HG03442 (cell line): ENCODE results near the gene TENM3.
"Not testable (repeated sequence)": the region's sequence is repeated elsewhere in the genome, so short reads cannot be mapped to it uniquely, and the experiment has no call there.

Experiments
- ATAC-seq: cut with Tn5 transposase; IDR thresholded peaks from one replicate; pipeline ENCODE4 v1.9.1; 2021; ENCODE audit warnings: mild to moderate bottlenecking, moderate library complexity; ENCODE audit not compliant: unreplicated experiment

Gene TENM3

DNA sequence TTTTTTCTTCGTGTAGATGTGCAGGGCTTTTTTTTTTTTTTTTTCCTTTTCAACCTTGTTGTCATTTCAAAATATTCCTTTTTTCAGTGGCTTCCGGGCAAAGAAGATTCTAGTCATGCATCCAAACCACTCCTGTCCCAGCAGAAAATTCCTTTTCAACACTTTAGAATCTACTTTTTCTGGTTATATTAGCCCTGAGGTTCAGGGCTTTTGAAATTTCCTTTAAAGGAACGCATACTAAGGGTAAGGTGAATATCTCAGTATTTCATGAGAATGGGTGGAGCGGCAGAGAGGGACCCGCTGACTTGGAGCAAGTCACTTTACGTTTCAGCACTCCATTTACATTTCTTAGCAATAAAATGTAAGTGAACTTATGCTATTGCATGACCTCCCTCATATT, 15.6 kb upstream of the TENM3 start:
- ATAC-seq, result no peak

DNA sequence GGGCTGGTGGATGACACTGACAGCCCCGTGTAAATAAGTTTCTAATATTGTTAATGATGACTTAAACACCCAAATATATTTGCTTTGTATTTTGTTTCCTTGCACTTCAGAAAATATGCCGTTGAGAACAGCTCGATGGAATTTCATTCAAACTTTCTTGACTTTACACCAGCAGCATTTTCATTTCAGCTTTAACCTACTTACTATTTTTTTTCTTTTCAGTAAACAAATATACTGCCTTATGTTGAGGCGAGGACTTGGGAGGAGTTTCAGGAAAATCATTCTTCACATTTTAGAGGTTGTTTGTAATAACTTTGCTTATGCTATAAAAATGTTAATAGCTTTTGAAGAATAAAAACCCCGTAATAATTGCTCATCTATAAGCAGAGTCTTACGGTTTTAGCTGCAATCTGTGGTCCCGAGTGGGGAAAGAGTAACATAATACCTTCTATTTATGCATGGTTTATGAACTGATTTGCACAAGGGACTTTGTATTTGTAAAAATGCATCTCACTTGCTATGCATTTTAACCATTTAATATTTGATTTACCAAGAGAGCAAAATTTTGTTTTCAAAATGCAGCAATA, 14.1 kb upstream of the TENM3 start:
- ATAC-seq, result no peak

GRCh38 chr4:182230256-182230655, 12.9 kb upstream of the TENM3 start:
- ATAC-seq, result no peak

GRCh38 chr4:182231080-182231479, 12.1 kb upstream of the TENM3 start:
- ATAC-seq, result no peak

DNA sequence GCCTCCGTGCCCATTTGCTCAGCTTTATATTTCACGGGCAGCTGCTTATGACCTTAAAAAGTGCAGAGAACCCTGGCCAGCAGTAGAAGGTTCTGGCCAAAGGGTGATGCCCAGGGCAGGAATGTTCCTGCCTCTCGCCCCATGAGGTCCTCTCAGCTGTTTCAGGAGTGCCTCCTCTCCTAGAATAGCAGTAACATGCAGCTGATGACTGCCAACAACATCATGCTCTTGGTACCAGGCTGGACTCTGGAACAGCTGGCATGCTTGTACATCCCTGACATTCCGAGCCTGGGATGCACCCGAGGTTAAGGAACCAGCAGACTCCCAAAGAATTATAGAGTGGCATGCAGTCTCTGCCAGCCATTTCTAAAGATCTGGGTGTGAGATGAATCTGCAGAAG, 11.7 kb upstream of the TENM3 start:
- no peak for ATAC-seq

DNA sequence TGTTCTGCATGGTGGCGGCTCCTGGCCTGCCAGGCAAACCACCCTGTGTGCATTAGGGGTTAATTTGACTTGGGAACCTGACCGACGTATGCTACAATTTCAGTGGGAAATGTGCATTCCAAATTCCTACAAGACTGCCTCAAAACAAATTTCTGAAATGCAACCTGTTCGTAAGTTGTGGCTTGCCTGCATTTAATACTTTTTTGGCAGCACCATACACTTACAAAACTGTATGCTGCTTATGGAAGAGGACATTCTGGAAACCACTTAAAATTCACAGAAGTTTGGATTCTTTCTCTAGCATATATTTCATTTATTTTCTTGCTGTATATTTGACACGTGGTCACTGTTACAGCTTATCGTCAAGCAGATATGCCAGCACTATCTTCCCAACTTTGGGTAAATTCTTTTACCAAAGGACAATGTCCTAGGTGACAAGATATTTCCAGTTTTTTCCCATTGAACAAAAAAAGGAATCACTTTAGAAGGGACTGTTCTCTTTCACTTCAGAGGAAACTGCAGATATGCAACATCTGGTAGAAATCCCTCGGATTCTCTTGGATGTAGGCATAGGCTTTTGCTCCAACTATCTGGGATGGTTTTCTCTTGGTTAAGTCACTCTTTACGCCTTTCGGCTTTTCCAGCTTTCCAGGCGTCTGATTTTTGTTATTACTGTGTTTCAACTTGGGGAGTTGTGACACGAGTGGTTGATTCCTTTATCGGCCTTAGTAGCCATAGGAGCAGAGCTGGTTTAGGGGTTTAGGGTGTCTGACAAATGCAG, 9.7 kb upstream of the TENM3 start:
- no peak for ATAC-seq

DNA sequence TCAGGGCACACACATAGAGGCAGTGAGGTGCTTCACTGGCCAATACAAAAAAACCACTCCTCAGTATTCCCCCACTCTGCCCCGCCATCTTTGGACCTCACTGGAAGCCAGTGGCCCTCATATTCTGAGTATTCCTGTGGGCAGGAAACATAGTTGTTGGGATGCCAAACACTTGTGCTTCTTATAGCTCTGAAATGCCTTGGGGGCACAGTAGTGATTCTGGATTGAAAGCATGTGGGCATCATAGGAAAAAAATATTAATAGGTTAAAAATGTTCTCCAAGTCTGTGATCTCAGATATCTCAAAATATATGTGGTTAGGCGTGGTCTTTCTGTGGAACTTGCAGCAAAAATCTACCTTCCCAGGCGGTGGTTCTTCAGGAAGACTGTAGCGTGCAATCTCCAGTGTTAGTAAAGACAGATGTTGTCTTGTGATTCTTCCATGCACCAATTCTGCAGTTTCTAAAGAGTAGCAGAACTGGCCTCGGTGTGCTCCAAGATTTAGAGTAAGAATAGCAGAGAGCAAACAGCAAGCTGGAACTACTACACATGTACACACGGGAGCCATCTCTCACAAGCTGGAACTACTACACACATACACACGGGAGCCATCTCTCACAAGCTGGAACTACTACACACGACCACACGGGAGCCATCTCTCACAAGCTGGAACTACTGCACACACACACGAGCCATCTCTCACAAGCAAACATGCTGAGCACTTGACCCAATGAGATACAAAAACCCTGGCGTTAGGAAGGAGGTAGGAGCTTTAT, 8.0 kb upstream of the TENM3 start:
- no peak for ATAC-seq

- no peak for ATAC-seq
These were observed 7.0 kb upstream of the TENM3 start for GRCh38 chr4:182236186-182236585.

- ATAC-seq, result not testable (repeated sequence)
These were observed 6.2 kb upstream of the TENM3 start for GRCh38 chr4:182237010-182237409.

GRCh38 chr4:182238355-182238931, 4.8 kb upstream of the TENM3 start:
- no peak for ATAC-seq

DNA sequence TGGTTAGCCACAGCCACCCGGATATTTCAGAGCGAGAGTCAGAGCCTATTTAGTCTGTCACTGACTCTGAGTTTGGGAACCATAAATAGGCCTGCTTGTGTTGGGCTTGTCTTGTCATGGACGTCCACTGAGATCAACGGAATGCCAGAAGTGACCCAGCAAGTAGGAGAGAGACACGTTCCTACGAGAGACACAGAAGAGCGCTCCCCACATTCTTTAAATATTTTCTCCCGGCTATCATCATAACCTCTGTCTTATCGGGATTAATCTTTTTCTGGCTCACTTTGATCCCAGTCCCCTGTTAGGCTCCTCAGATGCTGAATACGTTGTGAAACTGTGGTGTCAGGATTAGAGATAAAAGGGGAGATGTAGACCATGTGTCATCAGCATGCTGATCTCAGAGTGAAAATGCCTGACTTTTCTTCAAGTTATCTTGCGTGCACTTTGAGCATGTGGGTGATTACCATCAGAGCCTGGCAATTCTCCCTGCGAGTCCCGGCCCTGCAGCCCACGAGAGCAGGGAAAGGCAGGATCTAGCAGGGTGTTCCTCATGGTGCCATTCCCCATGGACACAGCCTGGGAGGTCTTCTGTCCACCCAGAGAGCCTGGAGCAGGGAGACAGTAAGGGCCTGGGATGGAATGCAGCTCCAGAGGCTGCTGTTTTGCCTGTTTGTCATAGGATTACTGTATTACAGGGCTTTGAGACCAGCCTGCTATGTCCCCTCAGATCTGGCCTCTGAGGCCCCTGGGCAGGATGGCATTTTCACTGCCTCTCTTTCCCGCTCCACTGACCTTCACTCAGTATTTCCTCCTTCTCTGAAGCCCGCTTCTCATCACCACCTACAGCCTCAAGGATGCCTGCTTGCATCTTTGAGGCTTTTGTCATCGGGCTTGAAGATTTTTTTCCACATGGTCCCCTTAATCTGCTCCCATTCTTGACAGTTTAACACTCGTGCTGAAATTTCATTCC, 2.8 kb upstream of the TENM3 start:
- no peak for ATAC-seq

DNA sequence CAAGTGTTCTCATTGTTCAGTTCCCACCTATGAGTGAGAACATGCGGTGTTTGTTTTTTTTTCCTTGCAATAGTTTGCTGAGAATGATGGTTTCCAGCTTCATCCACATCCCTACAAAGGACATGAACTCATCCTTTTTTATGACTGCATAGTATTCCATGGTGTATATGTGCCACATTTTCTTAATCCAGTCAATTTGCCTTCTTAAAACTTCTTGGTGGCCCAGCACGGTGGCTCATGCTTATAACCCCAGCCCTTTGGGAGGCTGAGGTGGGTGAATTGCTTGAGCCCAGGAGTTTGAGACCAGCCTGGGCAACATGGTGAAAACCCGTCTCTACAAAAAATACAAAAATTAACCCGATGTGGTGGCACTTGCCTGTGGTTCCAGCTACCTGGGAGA, 942 bp upstream of the TENM3 start:
- ATAC-seq, result not testable (repeated sequence)

- no peak for ATAC-seq
These were observed 415 bp upstream of the TENM3 start for GRCh38 chr4:182242787-182243186.

DNA sequence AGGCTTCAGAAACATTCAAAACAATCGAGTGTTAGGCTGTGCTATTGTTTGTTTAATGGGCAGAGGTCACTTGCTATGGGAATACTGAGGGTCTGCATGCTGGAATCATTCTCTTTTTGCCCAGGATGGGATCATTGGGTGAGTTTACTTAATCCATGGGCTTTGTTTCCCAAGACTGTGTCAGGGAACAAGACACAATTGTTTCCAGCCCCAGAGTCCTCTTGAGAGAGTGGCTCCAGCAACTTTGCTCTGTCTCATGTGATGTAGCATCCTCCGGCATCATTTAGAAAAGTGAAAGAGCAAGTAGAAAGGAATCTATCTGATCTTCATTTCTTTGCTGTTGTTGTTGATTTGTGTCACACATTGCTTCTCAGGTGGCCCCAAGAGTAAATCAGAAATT, 1.8 kb downstream of the TENM3 start:
- ATAC-seq, result no peak

- ATAC-seq, result no peak
These were observed 2.5 kb downstream of the TENM3 start for GRCh38 chr4:182245541-182246215.

- ATAC-seq, result no peak
These were observed 3.4 kb downstream of the TENM3 start for GRCh38 chr4:182246401-182247205.

GRCh38 chr4:182248295-182248694, 5.1 kb downstream of the TENM3 start:
- ATAC-seq, result no peak

- ATAC-seq, result no peak
These were observed 7.2 kb downstream of the TENM3 start for GRCh38 chr4:182250446-182250845.

DNA sequence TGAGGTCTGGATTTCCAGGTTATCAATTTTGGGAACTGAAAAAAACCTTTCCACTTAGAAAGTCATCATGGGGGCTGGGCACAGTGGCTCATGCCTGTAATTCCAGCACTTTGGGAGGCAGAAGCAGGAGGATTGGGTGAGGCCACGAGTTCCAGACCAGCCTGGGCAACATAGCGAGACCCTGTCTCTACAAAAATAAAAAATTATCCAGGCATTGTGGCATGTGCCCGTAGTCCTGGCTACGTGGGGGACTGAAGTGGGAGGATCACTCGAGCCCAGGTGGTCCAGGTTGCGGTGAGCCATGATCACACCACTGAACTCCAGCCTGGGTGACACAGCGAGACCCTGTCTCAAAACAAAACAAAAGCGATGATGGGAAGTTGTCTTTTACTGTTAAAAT, 7.9 kb downstream of the TENM3 start:
- ATAC-seq, result no peak
